ENCODE results near the gene LYL1. TPM values are rescaled to one million over a fixed set of nuclear protein-coding genes. Genes with fewer than 3 reads are reported as not detected.

LYL1 gene
- total and polyA plus RNA-seq, 2 of the 13 experiments (the other 11 are each of a cell fraction or from before 2014, with no cell fraction given) = 0.75 to 0.92 TPM

- 72% methylated on average over 5 of the region's 5 CpGs for WGBS (ENCODE audit: low lambda C conversion rate)
- Histone ChIP-seq H3K27me3 (ENCODE audit: control insufficient read depth in 1 of 2, insufficient read depth in 2 of 2, low read length in 2 of 2) (no peaks in the 10 kb centered on the region), H3K4me3 (replicated peaks in 1 of 3; ENCODE audit: insufficient read depth in 1 of 3, low read depth in 2 of 3, low read length in 3 of 3) (no peak overlapping the region), H3K9ac (ENCODE audit: insufficient read depth, low read depth, low read length) (no peak overlapping the region), H2AFZ (ENCODE audit: low read length) (no peak overlapping the region), H3K9me3 (ENCODE audit: low read length) (no peaks in the 10 kb centered on the region), H3K4me1 (ENCODE audit: insufficient read depth, low read length) (peaks cover 44% of the 10 kb centered on the region), H3K27ac (ENCODE audit: extremely low read length, insufficient read depth, low read length) (no peak overlapping the region), H3K79me2 (ENCODE audit: insufficient read depth, low read length) (peaks cover 17% of the 10 kb centered on the region), H4K20me1 (ENCODE audit: insufficient read depth, low read length) (no peaks in the 10 kb centered on the region), H3K4me2 (ENCODE audit: low read depth, low read length) (no peak overlapping the region), H3K36me3 (replicated peaks in 1 of 2; ENCODE audit: control insufficient read depth in 1 of 2, insufficient read depth in 2 of 2, low read length in 2 of 2) (peaks cover 0 to 3% of the 10 kb centered on the region in 2 experiments; a peak in 3 of 5 replicates)
- BruUV-seq (replicated peaks) = no TSS peak
- intact Hi-C loops (cut with micrococcal nuclease; ENCODE audit: unreplicated experiment) = loop anchor here (5.0 kb wide), 1 partner anchor 41 kb away; no protein-coding TSS in a partner anchor
- no peak for DNase-seq (ENCODE audit: low spot score)
- ChIA-PET CTCF (ENCODE audit: low intra/inter-chr PET ratio, low total read pairs) (no interaction called here), POLR2A (no interaction called here)
- TF ChIP-seq ONECUT2 (CRISPR knock-in tag; IDR thresholded peaks at IDR 0.05) (no peak), ZBTB1 (CRISPR knock-in tag; IDR thresholded peaks at IDR 0.05; ENCODE audit: borderline replicate concordance) (no peak), MAZ (IDR thresholded peaks at IDR 0.05; ENCODE audit: borderline replicate concordance, low read depth, low read length) (no peak), MAZ (CRISPR knock-in tag; IDR thresholded peaks at IDR 0.05; ENCODE audit: low read depth) (no peak)
- ATAC-seq = no peak
- in situ Hi-C loops (cut with HindIII; ENCODE audit: extremely low pct_ligation_motif_present, low pct_unique_long_range_greater_than_20kb) = loop anchor here (5.0 kb wide), 2 partner anchors 41 to 76 kb away; no protein-coding TSS in a partner anchor
- no peak for FAIRE-seq
Observed at GRCh38 chr19:13063461-13064091, 39.1 kb downstream of the LYL1 start.

GRCh38 chr19:13062317-13062716 is 40.3 kb downstream of the LYL1 start:
- BruUV-seq (replicated peaks) = no TSS peak
- POLR2A ChIA-PET = interaction anchor here (2.5 to 5.4 kb wide), 5 partner anchors 19 to 85 kb away, joined by 15 to 128 read pairs (median 19); no protein-coding TSS in a partner anchor
- TF ChIP-seq YEATS4 (CRISPR knock-in tag; IDR thresholded peaks at IDR 0.05; ENCODE audit: borderline replicate concordance) (no peak), TERF1 (CRISPR knock-in tag; IDR thresholded peaks at IDR 0.05) (no peak), ZNF784 (CRISPR knock-in tag; IDR thresholded peaks at IDR 0.05; ENCODE audit: borderline replicate concordance) (no peak), NR1H2 (CRISPR knock-in tag; IDR thresholded peaks at IDR 0.05; ENCODE audit: borderline replicate concordance, low read depth) (no peak), SRSF9 (IDR thresholded peaks at IDR 0.05; ENCODE audit: borderline replicate concordance, insufficient read depth, low read depth, low read length, poor library complexity, severe bottlenecking) (no peak), SMAD9 (CRISPR knock-in tag; IDR thresholded peaks at IDR 0.05) (no peak), MIXL1 (CRISPR knock-in tag; IDR thresholded peaks at IDR 0.05) (no peak), ZNF34 (CRISPR knock-in tag; IDR thresholded peaks at IDR 0.05; ENCODE audit: borderline replicate concordance) (no peak), MAX (IDR thresholded peaks at IDR 0.05) (no peak)
- TF ChIP-seq, protein P1, sequence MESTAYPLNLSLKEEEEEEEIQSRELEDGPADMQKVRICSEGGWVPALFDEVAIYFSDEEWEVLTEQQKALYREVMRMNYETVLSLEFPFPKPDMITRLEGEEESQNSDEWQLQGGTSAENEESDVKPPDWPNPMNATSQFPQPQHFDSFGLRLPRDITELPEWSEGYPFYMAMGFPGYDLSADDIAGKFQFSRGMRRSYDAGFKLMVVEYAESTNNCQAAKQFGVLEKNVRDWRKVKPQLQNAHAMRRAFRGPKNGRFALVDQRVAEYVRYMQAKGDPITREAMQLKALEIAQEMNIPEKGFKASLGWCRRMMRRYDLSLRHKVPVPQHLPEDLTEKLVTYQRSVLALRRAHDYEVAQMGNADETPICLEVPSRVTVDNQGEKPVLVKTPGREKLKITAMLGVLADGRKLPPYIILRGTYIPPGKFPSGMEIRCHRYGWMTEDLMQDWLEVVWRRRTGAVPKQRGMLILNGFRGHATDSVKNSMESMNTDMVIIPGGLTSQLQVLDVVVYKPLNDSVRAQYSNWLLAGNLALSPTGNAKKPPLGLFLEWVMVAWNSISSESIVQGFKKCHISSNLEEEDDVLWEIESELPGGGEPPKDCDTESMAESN (CRISPR knock-in tag; conservative IDR thresholded peaks at IDR 0.05) = no peak

More at GRCh38 chr19:13062317-13062716, 40.3 kb downstream of the LYL1 start:
- H3K4me2 ChIP-seq (ENCODE audit: low read depth, low read length) = no peak overlapping the region
- no peak overlapping the region for H3K9ac ChIP-seq (ENCODE audit: insufficient read depth, low read depth, low read length)
- no peak overlapping the region for H3K4me3 ChIP-seq (replicated peaks in 1 of 3; ENCODE audit: insufficient read depth in 1 of 3, low read depth in 2 of 3, low read length in 3 of 3)
- no peak overlapping the region for H2AFZ ChIP-seq (ENCODE audit: low read length)
- in situ Hi-C loops (cut with HindIII; ENCODE audit: extremely low pct_ligation_motif_present, low pct_unique_long_range_greater_than_20kb) = loop anchor here (5.0 kb wide), 2 partner anchors 40 to 75 kb away; no protein-coding TSS in a partner anchor
- no peaks in the 10 kb centered on the region for H3K27me3 ChIP-seq (ENCODE audit: control insufficient read depth in 1 of 2, insufficient read depth in 2 of 2, low read length in 2 of 2)
- CTCF ChIA-PET (ENCODE audit: low intra/inter-chr PET ratio, low total read pairs) = interaction anchor here (3.1 to 3.3 kb wide), 2 partner anchors 28 to 78 kb away, joined by 29 to 42 read pairs; no protein-coding TSS in a partner anchor
- peaks cover 50% of the 10 kb centered on the region for H3K4me1 ChIP-seq (ENCODE audit: insufficient read depth, low read length)
- H3K79me2 ChIP-seq (ENCODE audit: insufficient read depth, low read length) = peaks cover 17% of the 10 kb centered on the region
- no peaks in the 10 kb centered on the region for H4K20me1 ChIP-seq (ENCODE audit: insufficient read depth, low read length)
- intact Hi-C loops (cut with micrococcal nuclease; ENCODE audit: unreplicated experiment) = loop anchor here (5.0 kb wide), 1 partner anchor 40 kb away; no protein-coding TSS in a partner anchor
- H3K9me3 ChIP-seq (ENCODE audit: low read length) = no peaks in the 10 kb centered on the region
- peaks cover 0 to 3% of the 10 kb centered on the region in 2 experiments; a peak in 3 of 5 replicates for H3K36me3 ChIP-seq (replicated peaks in 1 of 2; ENCODE audit: control insufficient read depth in 1 of 2, insufficient read depth in 2 of 2, low read length in 2 of 2)
- FAIRE-seq (no peak), DNase-seq (ENCODE audit: low spot score) (no peak), ATAC-seq (no peak)
- H3K27ac ChIP-seq (ENCODE audit: extremely low read length, insufficient read depth, low read length) = no peak overlapping the region
